Panc1 (cell line): ENCODE results near the gene MAST4. TPM values are rescaled to one million over a fixed set of nuclear protein-coding genes. Genes with fewer than 3 reads are reported as not detected.

Source experiments
- ATAC-seq: fragments of 200-7000 bp; cut with Tn5 transposase; 2 replicates; pipeline ENCODE4 v1.9.1; 2020; ENCODE audit warnings: mild to moderate bottlenecking, moderate library complexity
- BruUV-seq: library from RNA; stranded (reverse); fragments of 400-500 nt; replicated peaks from 2 replicates; lab custom pipeline; 2021; lab: Mats Ljungman, UMichigan
- CTCF ChIA-PET: fragments of 300-600 bp; sonication (Branson Sonifier 250); formaldehyde crosslinking; loops from one replicate; lab custom pipeline; 2022; ENCODE audit warnings: antibody characterized with exemption; lab: Charles Lee
- POLR2A ChIA-PET: fragments of 300-600 bp; sonication (Branson Sonifier 250); formaldehyde crosslinking; loops from one replicate; lab custom pipeline; 2022; ENCODE audit warnings: antibody characterized with exemption; lab: Charles Lee
- DNase-seq: peaks from one replicate; pipeline ENCODE4 v3.0.0-alpha.2; 2010; ENCODE audit warnings: low read depth, low spot score
- H3K27ac ChIP-seq: 2 replicates; pipeline ENCODE4 v1.5.1; 2011; ENCODE audit warnings: mild to moderate bottlenecking, low read length, inconsistent platforms
- H3K27me3 ChIP-seq: fragments of 200-500 bp; sonication (Bioruptor generic); 2 replicates; pipeline ENCODE4 v1.6.0; 2014; ENCODE audit warnings: low read length, inconsistent platforms; ENCODE audit not compliant: control insufficient read depth, insufficient read depth
- H3K36me3 ChIP-seq: fragments of 200-500 bp; sonication (Bioruptor generic); 2 replicates; pipeline ENCODE4 v1.5.1; 2014; ENCODE audit warnings: inconsistent platforms, mild to moderate bottlenecking, low read length, moderate library complexity; ENCODE audit not compliant: control insufficient read depth, insufficient read depth
- H3K4me1 ChIP-seq: 2 replicates; pipeline ENCODE4 v1.5.1; 2011; ENCODE audit warnings: inconsistent platforms, mild to moderate bottlenecking, low read length, moderate library complexity; ENCODE audit not compliant: control insufficient read depth, insufficient read depth
- H3K4me3 ChIP-seq, 2 experiments: 2 replicates each; pipeline ENCODE4 v1.5.1; 2011 to 2012; ENCODE audit warnings: low read depth in 2 of 2, low read length in 2 of 2, mild to moderate bottlenecking in 2 of 2, inconsistent platforms in 1 of 2, moderate library complexity in 1 of 2
- H3K9me3 ChIP-seq: fragments of 200-500 bp; sonication (Bioruptor generic); 2 replicates; pipeline ENCODE4 v1.5.1; 2014; ENCODE audit warnings: low read depth, mild to moderate bottlenecking, inconsistent platforms, low read length, moderate library complexity; ENCODE audit not compliant: control insufficient read depth, insufficient read depth
- CTCF ChIP-seq: fragments of 450-650 bp; IDR thresholded peaks from 2 replicates; pipeline ENCODE4 v1.5.1; 2017; ENCODE audit warnings: mild to moderate bottlenecking
- POLR2AphosphoS5 ChIP-seq: IDR thresholded peaks from 2 replicates; pipeline ENCODE4 v1.6.1; 2012; ENCODE audit warnings: mild to moderate bottlenecking, low read depth, low read length, moderate library complexity
- REST ChIP-seq, 2 experiments: IDR thresholded peaks; 2 replicates each; pipeline ENCODE4 v1.6.1; 2011 to 2012; ENCODE audit warnings: low read depth in 2 of 2, control low read depth in 1 of 2, low read length in 1 of 2, mild to moderate bottlenecking in 1 of 2, moderate library complexity in 1 of 2; ENCODE audit not compliant: insufficient read depth in 1 of 2
- SIN3A ChIP-seq: IDR thresholded peaks from 2 replicates; pipeline ENCODE4 v1.6.1; 2012; ENCODE audit warnings: low read depth, mild to moderate bottlenecking, low read length, moderate library complexity, borderline replicate concordance; ENCODE audit not compliant: insufficient read depth
- TCF7L2 ChIP-seq: IDR thresholded peaks from 2 replicates; pipeline ENCODE4 v1.6.1; 2011; ENCODE audit warnings: mild to moderate bottlenecking, low read depth, low read length, inconsistent platforms
- in situ Hi-C: cut with HindIII; loops from 2 replicates; pipeline ENCODE4 v1.10.0; 2016; ENCODE audit warnings: low sequenced_read_pairs, low pct_unique_long_range_greater_than_20kb
- intact Hi-C: fragments of 100-400 bp; cut with micrococcal nuclease; formaldehyde crosslinking; loops from one replicate; pipeline ENCODE4 v1.10.0; 2022; ENCODE audit not compliant: unreplicated experiment
- total RNA-seq: library from RNA; stranded (reverse); gene quantifications from one replicate; pipeline ENCODE4 v1.2.1, GENCODE V29; 2021; ENCODE audit not compliant: unreplicated experiment

MAST4 gene
- total RNA-seq, 1 experiment from 2014 or later, result 1.8 TPM

GRCh38 chr5:66757219-66757833 lies 161.1 kb downstream of the MAST4 start:
- ChIA-PET CTCF (interaction anchor here (0.7 kb wide), 2 partner anchors 451 to 586 kb away, joined by 3 to 5 read pairs; no protein-coding TSS in a partner anchor), POLR2A (no interaction called here)
- Histone ChIP-seq H3K27ac (no peak overlapping the region), H3K9me3 (no peaks in the 10 kb centered on the region), H3K4me3 (no peak overlapping the region), H3K4me1 (no peaks in the 10 kb centered on the region), H3K36me3 (no peaks in the 10 kb centered on the region), H3K27me3 (peaks cover 2% of the 10 kb centered on the region; the same call in 1 of the 2 replicates)
- TF ChIP-seq CTCF (peak; percentile 46; the same call in 1 of the 2 replicates), REST (IDR thresholded peaks at IDR 0.05; ENCODE audit: insufficient read depth in 1 of 2, low read depth in 2 of 2, low read length in 1 of 2) (no peak)
- 0 out of 2 replicates have a peak, but pooled peaks have one; percentile 71 for ATAC-seq
- DNase-seq, result peak; percentile 28
- in situ Hi-C loops, result no loop called here
- BruUV-seq, result no TSS peak
- intact Hi-C loops, result loop anchor here (1.0 kb wide), 1 partner anchor 450 kb away; no protein-coding TSS in a partner anchor

- no peak for TF ChIP-seq CTCF
- TF ChIP-seq REST (IDR thresholded peaks at IDR 0.05; ENCODE audit: insufficient read depth in 1 of 2, low read depth in 2 of 2, low read length in 1 of 2), result no peak
- TF ChIP-seq TCF7L2, result no peak
- no peak for TF ChIP-seq SIN3A
- TF ChIP-seq POLR2AphosphoS5, result no peak
- no peaks in the 10 kb centered on the region for H3K4me1 ChIP-seq
- CTCF ChIA-PET, result interaction anchor here (0.7 kb wide), 1 partner anchor 452 kb away, joined by 5 read pairs; no protein-coding TSS in a partner anchor
- H3K27ac ChIP-seq, result no peak overlapping the region
- POLR2A ChIA-PET, result no interaction called here
- intact Hi-C loops (loop anchor here (1.0 kb wide), 1 partner anchor 451 kb away; no protein-coding TSS in a partner anchor), in situ Hi-C loops (no loop called here)
- H3K9me3 ChIP-seq, result no peaks in the 10 kb centered on the region
- no peak overlapping the region for H3K4me3 ChIP-seq
- no peak for DNase-seq
- no TSS peak for BruUV-seq
- no peak for ATAC-seq
- H3K27me3 ChIP-seq, result peaks cover 4% of the 10 kb centered on the region; the same call in 1 of the 2 replicates
- H3K36me3 ChIP-seq, result no peaks in the 10 kb centered on the region
These were observed 161.7 kb downstream of the MAST4 start for GRCh38 chr5:66757834-66758371.
